Mesodermal cell (in vitro differentiated cells): Measurements from ENCODE around the gene CORO7. TPM values are rescaled to one million over a fixed set of nuclear protein-coding genes. Genes with fewer than 3 reads are reported as not detected.

ENCODE experiments used
- H3K27ac ChIP-seq: 2 replicates; pipeline ENCODE4 v1.7.0; 2013; ENCODE audit warnings: mild to moderate bottlenecking, low read depth, low read length, moderate library complexity; ENCODE audit not compliant: severe bottlenecking
- H3K36me3 ChIP-seq: 2 replicates; pipeline ENCODE4 v1.7.1; 2013; ENCODE audit warnings: mild to moderate bottlenecking, low read length, moderate library complexity; ENCODE audit not compliant: control insufficient read depth, insufficient read depth
- H3K4me1 ChIP-seq: one replicate; pipeline ENCODE4 v1.7.1; 2013; ENCODE audit warnings: mild to moderate bottlenecking, low read length; ENCODE audit not compliant: insufficient read depth, control insufficient read depth, poor library complexity, severe bottlenecking
- H3K4me3 ChIP-seq: 2 replicates; pipeline ENCODE4 v1.7.0; 2013; ENCODE audit warnings: low read length, control low read depth, mild to moderate bottlenecking; ENCODE audit not compliant: insufficient read depth, poor library complexity, severe bottlenecking; ENCODE audit errors: extremely low read depth
- H3K9me3 ChIP-seq: 2 replicates; pipeline ENCODE4 v1.7.1; 2013; ENCODE audit warnings: mild to moderate bottlenecking, low read length, moderate library complexity; ENCODE audit not compliant: control insufficient read depth
- WGBS, 2 experiments: methylation state at CpG; one replicate each; pipeline ENCODE4 v1.1.5; 2013; ENCODE audit warnings: missing lambda C conversion rate in 2 of 2; ENCODE audit not compliant: insufficient coverage in 2 of 2; 5-methylcytosine and 5-hydroxymethylcytosine counted together
- polyA plus RNA-seq, 2 experiments: library from polyadenylated mRNA; stranded (reverse); fragments of 50-300 nt; gene quantifications; one replicate each; pipeline ENCODE4 v1.2.3, GENCODE V29; 2013

CORO7 gene
- 25.0 TPM for polyA plus RNA-seq (2013, experiment 1 of 2)
- polyA plus RNA-seq (2013, experiment 2 of 2) = 17.7 TPM

DNA sequence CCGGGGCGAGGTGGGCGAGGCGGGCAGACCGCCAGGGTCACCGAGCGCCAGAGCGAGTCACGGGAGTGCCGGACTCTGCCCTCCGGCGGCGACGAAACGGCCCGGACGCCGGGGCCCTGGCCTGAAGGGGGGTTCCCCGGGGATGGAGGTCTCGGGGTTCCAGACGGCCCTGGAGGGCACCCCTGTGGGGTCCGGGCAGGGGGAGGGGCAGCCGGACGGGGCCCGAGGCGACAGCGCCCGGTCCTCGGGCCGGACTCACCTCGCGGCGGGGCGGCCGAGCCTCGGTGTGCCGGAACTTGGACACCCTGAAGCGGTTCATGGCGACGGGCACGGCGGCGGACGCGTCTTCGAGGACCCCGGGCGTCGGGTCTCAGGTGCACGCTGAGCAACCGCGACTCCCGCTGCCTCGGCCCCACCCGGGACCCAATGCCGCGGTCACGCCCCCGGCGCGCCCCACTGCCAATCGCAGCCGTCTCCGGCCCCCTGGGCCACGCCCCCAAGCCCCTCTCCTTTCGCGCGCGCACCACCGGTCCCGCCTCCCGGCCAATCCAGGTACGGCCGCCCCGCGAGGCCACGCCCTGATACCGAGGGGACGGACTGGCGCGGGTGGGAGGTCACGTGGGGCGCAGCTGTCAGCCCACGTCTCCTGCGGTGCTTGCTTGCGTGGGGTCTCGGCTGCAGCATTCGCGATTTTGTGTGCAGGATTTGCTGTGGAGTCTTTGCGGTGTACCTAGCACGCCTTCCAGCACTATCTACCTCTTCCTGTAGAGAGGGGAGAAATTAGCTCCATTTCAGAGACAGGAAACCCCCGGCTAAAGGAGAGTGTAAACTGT, at the start of gene CORO7:
CORO7 (minus strand) TSS at position 397 of the 833 bp plus-strand sequence; CDS start at position 319, 78 bp downstream.
- H3K27ac ChIP-seq = no peak within 1 kb of the TSS
- peaks cover 11% of the 10 kb centered on the region for H3K36me3 ChIP-seq
- H3K4me3 ChIP-seq = peak within 1 kb of the TSS; percentile 85
- WGBS, 2 experiments = 0% methylated on average over 66 to 70 of the region's 92 CpGs
- no peaks in the 10 kb centered on the region for H3K4me1 ChIP-seq
- no peaks in the 10 kb centered on the region for H3K9me3 ChIP-seq

DNA sequence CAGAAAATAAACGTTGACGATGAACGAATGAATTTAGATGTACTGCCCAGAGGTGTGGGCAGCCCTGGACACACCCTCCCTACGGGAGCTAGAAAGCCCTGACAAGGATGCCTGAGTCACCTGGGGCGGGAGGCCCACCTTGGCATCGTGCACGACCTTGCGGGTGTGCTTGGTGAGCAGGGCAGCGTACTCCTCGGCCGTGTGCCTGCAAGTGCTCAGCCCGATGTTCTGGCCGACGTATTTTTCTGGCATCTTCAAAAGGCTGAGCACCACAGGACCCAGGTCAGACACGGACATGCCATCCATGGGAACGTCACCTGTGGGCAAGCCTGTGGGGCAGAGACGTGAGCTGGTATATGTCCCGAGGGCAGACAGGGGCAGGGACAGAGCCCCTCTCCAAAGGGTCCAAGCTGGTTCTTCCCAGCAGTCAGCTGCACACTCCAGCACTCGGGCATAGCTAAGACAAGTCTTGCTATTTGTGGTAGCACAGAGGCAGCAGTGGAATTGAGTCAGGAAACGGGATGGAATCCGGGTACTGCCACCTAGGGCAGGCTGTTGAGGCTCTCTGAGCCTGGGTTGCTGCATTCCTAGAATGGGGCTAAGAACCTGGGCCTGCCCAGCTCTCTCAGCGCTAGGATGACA, 47.2 kb upstream of the CORO7 start:
- no peak overlapping the region for H3K4me3 ChIP-seq
- H3K4me1 ChIP-seq = peaks cover 15% of the 10 kb centered on the region
- H3K27ac ChIP-seq = peak overlapping the region; percentile 85
- no peaks in the 10 kb centered on the region for H3K9me3 ChIP-seq
- 92 to 95% methylated on average over 21 to 22 of the region's 22 CpGs for WGBS, 2 experiments
- peaks cover 33% of the 10 kb centered on the region for H3K36me3 ChIP-seq

DNA sequence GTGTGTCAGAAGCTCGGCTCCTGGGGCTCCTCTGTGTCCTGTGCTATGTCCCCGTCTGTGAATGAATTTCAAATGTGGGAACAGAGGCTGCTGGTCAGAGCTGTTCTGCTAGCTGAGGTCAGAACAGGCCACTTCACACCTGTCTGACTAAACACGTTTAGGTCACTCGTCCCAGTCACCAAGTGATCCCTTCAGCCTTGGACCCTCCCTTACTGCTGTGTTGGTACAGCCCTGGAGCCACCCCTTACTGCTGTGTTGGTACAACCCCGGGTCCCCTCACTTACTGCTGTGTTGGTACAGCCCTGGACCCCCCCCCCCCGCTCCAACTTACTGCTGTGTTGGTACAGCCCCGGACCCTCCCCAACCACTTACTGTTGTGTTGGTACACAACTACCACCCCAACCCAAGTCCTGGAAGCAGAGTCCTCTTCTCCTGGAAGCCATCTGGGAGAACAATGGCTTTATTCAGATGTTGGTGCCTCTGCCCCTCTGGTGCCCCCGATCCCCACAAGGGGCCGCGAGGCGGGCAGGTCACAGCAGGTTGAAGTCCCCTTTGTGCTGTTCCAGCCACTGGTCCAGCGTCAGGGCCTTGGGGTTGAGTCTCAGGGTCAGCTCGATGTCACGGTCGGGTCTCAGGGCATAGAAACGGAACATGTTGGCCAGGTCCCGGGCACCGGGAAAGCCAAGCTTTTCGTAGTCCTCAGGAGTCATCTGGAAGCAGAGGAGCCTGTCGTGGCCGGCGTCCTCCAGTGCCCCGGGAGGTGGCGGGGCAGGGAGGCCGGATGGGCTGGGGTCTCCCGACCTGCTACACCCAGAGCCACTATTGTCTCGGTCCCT, 45.1 kb upstream of the CORO7 start:
- Histone ChIP-seq H3K4me3 (no peak overlapping the region), H3K9me3 (no peaks in the 10 kb centered on the region), H3K36me3 (peaks cover 47% of the 10 kb centered on the region), H3K4me1 (peaks cover 15% of the 10 kb centered on the region), H3K27ac (no peak overlapping the region)
- 90 to 92% methylated on average over 24 to 25 of the region's 27 CpGs for WGBS, 2 experiments

DNA sequence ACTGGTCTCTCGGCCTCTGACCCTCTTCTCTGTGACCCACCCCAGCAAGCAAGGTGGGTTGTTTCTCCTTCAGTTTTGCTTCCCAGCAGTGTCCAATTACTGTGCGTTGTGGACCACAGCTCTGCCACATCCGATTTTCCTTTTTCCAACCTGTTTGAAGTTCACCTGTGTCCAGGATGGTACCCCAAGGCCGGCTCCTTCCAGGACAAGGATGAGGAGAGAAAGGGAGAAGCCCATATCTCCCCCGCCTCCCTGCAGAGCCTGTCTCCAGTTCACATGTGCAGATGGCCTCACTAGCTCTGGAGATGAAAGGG, 44.5 kb upstream of the CORO7 start:
- Histone ChIP-seq H3K4me1 (peaks cover 15% of the 10 kb centered on the region), H3K4me3 (no peak overlapping the region), H3K9me3 (no peaks in the 10 kb centered on the region), H3K27ac (no peak overlapping the region), H3K36me3 (peaks cover 53% of the 10 kb centered on the region)
- WGBS, 2 experiments = 91 to 97% methylated on average over 4 to 5 of the region's 5 CpGs

DNA sequence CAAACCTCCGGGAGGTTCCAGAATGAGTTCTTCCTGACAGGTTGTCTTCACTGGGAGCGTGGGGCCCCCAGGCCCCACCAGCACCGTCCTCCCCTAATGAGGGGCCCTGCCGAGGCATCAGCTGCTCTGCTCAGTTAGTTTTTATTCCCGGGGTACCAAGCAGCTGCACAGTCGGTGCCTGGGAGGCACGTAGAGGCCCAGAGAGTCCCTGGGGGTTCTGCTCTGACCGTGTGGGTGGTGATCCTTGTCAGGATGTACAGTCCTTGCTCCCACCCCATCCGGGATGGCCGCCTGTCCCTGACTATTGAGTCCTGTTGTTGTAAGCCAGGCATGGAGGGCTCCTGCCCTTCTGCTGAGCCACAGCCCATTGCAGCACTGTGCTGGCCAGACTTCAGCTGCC, 39.6 kb upstream of the CORO7 start:
- 80 to 81% methylated on average over 8 to 9 of the region's 10 CpGs for WGBS, 2 experiments
- Histone ChIP-seq H3K4me1 (no peaks in the 10 kb centered on the region), H3K36me3 (peaks cover 78% of the 10 kb centered on the region), H3K4me3 (no peak overlapping the region), H3K27ac (no peak overlapping the region), H3K9me3 (no peaks in the 10 kb centered on the region)

DNA sequence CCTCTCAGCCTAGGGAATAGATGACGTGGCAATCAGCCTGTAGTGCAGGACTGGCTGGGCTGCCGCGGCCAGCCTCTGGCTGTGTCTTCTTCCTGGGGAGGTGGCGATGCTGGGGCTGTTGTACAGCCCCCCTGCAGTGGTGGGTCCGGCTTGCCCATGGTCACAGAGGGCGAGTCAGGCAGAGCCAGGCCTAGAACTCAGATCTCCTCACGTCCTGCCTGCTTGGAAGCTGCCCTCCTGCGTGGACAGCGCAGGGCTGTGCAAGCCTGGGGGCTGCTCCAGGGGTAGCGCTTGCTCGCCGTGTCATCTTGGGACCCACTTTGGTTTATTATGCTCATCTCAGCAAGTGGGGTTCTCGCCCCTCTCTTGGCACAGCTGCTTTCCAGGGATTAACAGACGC, 38.7 kb upstream of the CORO7 start:
- H3K4me1 ChIP-seq = no peaks in the 10 kb centered on the region
- 87 to 90% methylated on average over 10 to 12 of the region's 14 CpGs for WGBS, 2 experiments
- peaks cover 83% of the 10 kb centered on the region for H3K36me3 ChIP-seq
- no peak overlapping the region for H3K4me3 ChIP-seq
- no peak overlapping the region for H3K27ac ChIP-seq
- H3K9me3 ChIP-seq = no peaks in the 10 kb centered on the region

DNA sequence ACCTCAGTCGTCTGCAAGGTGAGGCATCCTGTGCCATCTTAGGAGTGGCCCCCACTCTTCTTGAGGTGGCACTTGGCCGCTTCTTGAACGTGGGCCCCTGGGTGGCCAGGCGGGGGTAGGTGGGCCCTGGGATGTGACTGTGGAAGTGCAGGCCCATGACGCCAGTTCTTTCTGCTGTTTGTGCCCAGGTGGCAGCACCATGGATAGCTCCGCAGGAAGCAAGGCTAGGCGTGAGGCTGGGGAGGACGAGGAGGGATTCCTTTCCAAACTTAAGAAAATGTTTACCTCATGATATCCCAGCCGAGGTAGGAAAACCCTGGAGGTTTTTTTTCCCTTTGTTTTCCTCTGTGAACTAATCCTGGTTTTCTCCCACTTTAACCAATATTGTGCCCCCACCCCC, 38.2 kb upstream of the CORO7 start:
- peaks cover 82% of the 10 kb centered on the region for H3K36me3 ChIP-seq
- WGBS, 2 experiments = 85 to 89% methylated on average over 6 to 7 of the region's 9 CpGs
- H3K27ac ChIP-seq = no peak overlapping the region
- H3K4me3 ChIP-seq = no peak overlapping the region
- no peaks in the 10 kb centered on the region for H3K4me1 ChIP-seq
- H3K9me3 ChIP-seq = no peaks in the 10 kb centered on the region

DNA sequence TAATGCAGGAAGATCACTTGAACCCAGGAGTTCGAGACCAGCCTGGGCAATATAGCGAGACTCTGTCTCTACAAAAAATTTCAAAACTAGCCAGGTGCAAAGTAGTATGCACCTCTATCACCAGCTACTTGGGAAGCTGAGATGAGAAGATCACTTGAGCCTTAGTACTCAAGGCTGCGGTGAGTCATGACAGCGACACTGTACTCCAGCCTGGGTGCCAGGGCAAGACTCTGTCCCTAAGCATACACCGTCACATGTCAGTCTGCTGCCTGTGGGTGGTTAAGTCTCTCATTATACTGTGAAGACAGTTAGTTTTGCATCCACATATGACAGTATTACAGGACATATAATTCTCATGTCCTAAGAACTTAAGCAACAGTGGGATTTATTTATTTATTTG, 36.3 kb upstream of the CORO7 start:
- Histone ChIP-seq H3K4me3 (no peak overlapping the region), H3K9me3 (no peaks in the 10 kb centered on the region), H3K27ac (no peak overlapping the region), H3K36me3 (peaks cover 91% of the 10 kb centered on the region), H3K4me1 (no peaks in the 10 kb centered on the region)
- WGBS, 2 experiments = 96 to 98% methylated on average over 4 to 5 of the region's 5 CpGs

DNA sequence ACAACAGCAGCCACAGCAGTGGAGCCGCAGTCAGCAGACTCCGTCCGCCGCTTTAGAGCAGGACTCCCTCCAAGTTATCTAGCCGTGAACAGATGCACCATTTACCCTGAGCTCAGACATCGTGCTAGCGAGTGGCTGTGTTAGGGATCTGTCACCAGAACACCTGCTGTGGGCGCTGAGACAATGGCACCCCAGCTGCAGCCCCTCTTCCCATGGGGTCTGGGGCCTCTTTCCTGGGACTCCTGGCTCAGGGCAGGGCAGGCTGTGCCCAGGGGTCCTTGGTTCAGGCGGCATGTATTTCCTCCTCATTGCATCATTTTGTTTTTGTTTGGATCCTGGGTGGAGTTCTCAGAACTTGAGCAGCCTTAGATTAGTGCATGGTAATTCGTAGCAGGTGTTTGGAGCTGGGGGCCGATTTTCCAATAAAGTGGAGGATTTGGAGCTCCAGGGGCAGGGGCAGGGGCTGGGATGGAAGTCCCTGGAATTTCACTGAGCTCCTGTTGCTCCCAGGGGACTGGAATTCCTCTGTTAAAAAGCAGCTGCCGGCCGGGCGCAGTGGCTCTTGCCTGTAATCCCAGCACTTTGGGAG, 34.6 kb upstream of the CORO7 start:
- WGBS, 2 experiments = 95 to 97% methylated on average over 13 of the region's 14 CpGs
- Histone ChIP-seq H3K36me3 (peaks cover 91% of the 10 kb centered on the region), H3K27ac (no peak overlapping the region), H3K4me1 (no peaks in the 10 kb centered on the region), H3K4me3 (no peak overlapping the region), H3K9me3 (no peaks in the 10 kb centered on the region)

DNA sequence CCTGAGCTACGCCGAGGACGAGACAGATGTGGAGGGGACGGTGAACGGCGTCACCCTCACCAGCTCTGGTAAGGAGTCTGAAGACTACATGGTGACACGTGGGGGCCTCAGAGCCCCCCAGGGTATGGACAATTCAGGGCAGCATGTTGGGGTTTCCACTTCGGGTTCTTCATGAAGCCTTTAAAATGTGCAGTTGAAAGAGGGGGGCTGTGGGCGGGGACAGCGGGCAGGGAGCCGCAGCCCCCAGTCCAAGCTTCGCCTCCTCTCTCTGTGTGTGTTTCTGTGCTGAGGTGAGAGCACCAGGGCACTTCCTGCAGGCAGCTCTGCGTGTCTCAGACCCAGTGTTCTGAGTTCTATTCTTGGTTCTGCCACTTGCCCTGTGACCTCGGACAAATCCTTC, 34.0 kb upstream of the CORO7 start:
- Histone ChIP-seq H3K27ac (no peak overlapping the region), H3K4me3 (no peak overlapping the region), H3K4me1 (no peaks in the 10 kb centered on the region), H3K9me3 (no peaks in the 10 kb centered on the region), H3K36me3 (peaks cover 91% of the 10 kb centered on the region)
- 96 to 100% methylated on average over 8 to 14 of the region's 14 CpGs for WGBS, 2 experiments
